H9 (cell line): ENCODE data around the gene CACNA2D3. TPM values are rescaled to one million over a fixed set of nuclear protein-coding genes. Genes with fewer than 3 reads are reported as not detected.

Experiments used
- DNase-seq: peaks from one replicate; pipeline ENCODE4 v3.0.0-alpha.2; 2017
- H2AFZ ChIP-seq: one replicate; pipeline ENCODE4 v1.6.1; 2013; ENCODE audit warnings: mild to moderate bottlenecking, low read length, control low read depth, moderate library complexity
- H2AK5ac ChIP-seq: 2 replicates; pipeline ENCODE4 v1.6.1; 2013; ENCODE audit warnings: low read length, control low read depth, mixed read lengths; ENCODE audit not compliant: insufficient read length
- H2BK120ac ChIP-seq: one replicate; pipeline ENCODE4 v1.6.1; 2013; ENCODE audit warnings: low read depth, mild to moderate bottlenecking, low read length, control low read depth, inconsistent platforms; ENCODE audit not compliant: poor library complexity, severe bottlenecking
- H2BK12ac ChIP-seq: 2 replicates; pipeline ENCODE4 v1.6.1; 2013; ENCODE audit warnings: low read length, control low read depth, mixed read lengths, low read depth; ENCODE audit not compliant: insufficient read length
- H2BK15ac ChIP-seq: 2 replicates; pipeline ENCODE4 v1.6.1; 2013; ENCODE audit warnings: low read depth, low read length, control low read depth
- H2BK20ac ChIP-seq: one replicate; pipeline ENCODE4 v1.6.1; 2013; ENCODE audit warnings: low read depth, mild to moderate bottlenecking, low read length, control low read depth, inconsistent platforms; ENCODE audit not compliant: poor library complexity, severe bottlenecking
- H2BK5ac ChIP-seq: 2 replicates; pipeline ENCODE4 v1.6.1; 2013; ENCODE audit warnings: low read length, control low read depth, mixed read lengths; ENCODE audit not compliant: insufficient read length
- H3K14ac ChIP-seq: 2 replicates; pipeline ENCODE4 v1.6.1; 2013; ENCODE audit warnings: low read length, control low read depth; ENCODE audit not compliant: insufficient read depth
- H3K18ac ChIP-seq: 2 replicates; pipeline ENCODE4 v1.6.1; 2013; ENCODE audit warnings: low read depth, mild to moderate bottlenecking, mixed read lengths, low read length, control low read depth; ENCODE audit not compliant: insufficient read length
- H3K23ac ChIP-seq: 2 replicates; pipeline ENCODE4 v1.6.1; 2013; ENCODE audit warnings: low read length, control low read depth, mixed read lengths, low read depth; ENCODE audit not compliant: insufficient read length
- H3K23me2 ChIP-seq: 2 replicates; pipeline ENCODE4 v1.6.1; 2013; ENCODE audit warnings: low read depth, mild to moderate bottlenecking, mixed read lengths, low read length, control low read depth; ENCODE audit not compliant: insufficient read length, poor library complexity, severe bottlenecking
- H3K27ac ChIP-seq: 2 replicates; pipeline ENCODE4 v1.5.1; 2013; ENCODE audit warnings: low read length, control low read depth, mixed read lengths, low read depth; ENCODE audit not compliant: insufficient read length
- H3K27me3 ChIP-seq: 2 replicates; pipeline ENCODE4 v1.6.1; 2013; ENCODE audit warnings: low read length, control low read depth, inconsistent platforms; ENCODE audit not compliant: insufficient read depth
- H3K4ac ChIP-seq: 2 replicates; pipeline ENCODE4 v1.6.1; 2013; ENCODE audit warnings: low read depth, mild to moderate bottlenecking, control low read depth, inconsistent platforms, low read length, moderate library complexity
- H3K4me1 ChIP-seq: 2 replicates; pipeline ENCODE4 v1.6.1; 2013; ENCODE audit warnings: low read length, control low read depth, inconsistent platforms; ENCODE audit not compliant: insufficient read depth
- H3K4me2 ChIP-seq: 2 replicates; pipeline ENCODE4 v1.6.1; 2013; ENCODE audit warnings: low read length, control low read depth, mixed read lengths; ENCODE audit not compliant: insufficient read length, insufficient read depth
- H3K56ac ChIP-seq: 2 replicates; pipeline ENCODE4 v1.6.1; 2013; ENCODE audit warnings: low read depth, mild to moderate bottlenecking, mixed read lengths, low read length, control low read depth; ENCODE audit not compliant: insufficient read length
- H3K79me1 ChIP-seq: 2 replicates; pipeline ENCODE4 v1.6.1; 2013; ENCODE audit warnings: low read depth, mild to moderate bottlenecking, moderate library complexity, low read length, control low read depth, inconsistent platforms; ENCODE audit not compliant: insufficient read depth, poor library complexity, severe bottlenecking
- H3K79me2 ChIP-seq: 2 replicates; pipeline ENCODE4 v1.6.1; 2013; ENCODE audit warnings: low read length, control low read depth, inconsistent platforms; ENCODE audit not compliant: insufficient read depth
- H3K9ac ChIP-seq: 2 replicates; pipeline ENCODE4 v1.6.1; 2013; ENCODE audit warnings: low read length, control low read depth, mixed read lengths; ENCODE audit not compliant: insufficient read length; ENCODE audit errors: extremely low read depth
- H3K9me3 ChIP-seq: one replicate; pipeline ENCODE4 v1.6.1; 2013; ENCODE audit warnings: low read depth, low read length, inconsistent platforms; ENCODE audit not compliant: control insufficient read depth
- H3T11ph ChIP-seq: one replicate; pipeline ENCODE4 v1.6.1; 2013; ENCODE audit warnings: mild to moderate bottlenecking, low read length, control low read depth, inconsistent platforms
- H4K20me1 ChIP-seq: one replicate; pipeline ENCODE4 v1.6.1; 2013; ENCODE audit not compliant: control insufficient read depth, insufficient read length, insufficient read depth
- H4K5ac ChIP-seq: 2 replicates; pipeline ENCODE4 v1.6.1; 2013; ENCODE audit warnings: low read depth, mild to moderate bottlenecking, mixed read lengths, low read length, control low read depth; ENCODE audit not compliant: insufficient read length
- H4K8ac ChIP-seq: replicated peaks from 2 replicates; pipeline ENCODE4 v1.6.1; 2013; ENCODE audit warnings: low read length, control low read depth, mixed read lengths, low read depth; ENCODE audit not compliant: insufficient read length
- H4K91ac ChIP-seq: 2 replicates; pipeline ENCODE4 v1.6.1; 2013; ENCODE audit warnings: low read depth, mild to moderate bottlenecking, moderate library complexity, mixed read lengths, low read length, control low read depth; ENCODE audit not compliant: insufficient read length
- H3K27ac Mint-ChIP-seq, 3 experiments: 2 replicates in 2 of 3; 3 replicates in 1 of 3; pipeline ENCODE4 v1.8.0; 2020 to 2021; ENCODE audit warnings: mixed read lengths in 3 of 3, mild to moderate bottlenecking in 1 of 3, moderate library complexity in 1 of 3
- H3K27me3 Mint-ChIP-seq: 2 replicates; pipeline ENCODE4 v1.8.0; 2021; ENCODE audit warnings: low read depth, mild to moderate bottlenecking, moderate library complexity, mixed read lengths
- H3K36me3 Mint-ChIP-seq, 3 experiments: 2 replicates in 2 of 3; 3 replicates in 1 of 3; pipeline ENCODE4 v1.8.0; 2020 to 2021; ENCODE audit warnings: low read depth in 3 of 3, mixed read lengths in 3 of 3; ENCODE audit not compliant: insufficient read depth in 1 of 3
- H3K4me1 Mint-ChIP-seq, 2 experiments: 2 replicates each; pipeline ENCODE4 v1.8.0; 2020; ENCODE audit warnings: mixed read lengths in 2 of 2
- H3K4me3 Mint-ChIP-seq, 2 experiments: 2 replicates in 1 of 2; 3 replicates in 1 of 2; pipeline ENCODE4 v1.8.0; 2020 to 2021; ENCODE audit warnings: mild to moderate bottlenecking in 2 of 2, mixed read lengths in 2 of 2, moderate library complexity in 1 of 2
- H3K9me3 Mint-ChIP-seq, 2 experiments: 2 replicates in 1 of 2; 3 replicates in 1 of 2; pipeline ENCODE4 v1.8.0; 2020; ENCODE audit warnings: mild to moderate bottlenecking in 2 of 2, mixed read lengths in 2 of 2, moderate library complexity in 1 of 2
- CTCF ChIP-seq: fragments of 200-600 bp; sonication (generic); conservative IDR thresholded peaks from 3 replicates; pipeline ENCODE4 v1.8.0; 2021; ENCODE audit warnings: antibody characterized with exemption, mild to moderate bottlenecking
- WGBS: extraction: QIAGEN DNeasy Blood & Tissue Kit; methylation state at CpG from one replicate; pipeline ENCODE4 v1.1.7; 2013; ENCODE audit warnings: missing lambda C conversion rate, low lambda C conversion rate, mixed read lengths; ENCODE audit not compliant: insufficient read length; ENCODE audit errors: extremely low coverage; 5-methylcytosine and 5-hydroxymethylcytosine counted together
- total RNA-seq: library from RNA; stranded (reverse); gene quantifications from 2 replicates; pipeline ENCODE4 v1.2.1, GENCODE V29; 2021

The CACNA2D3 gene
- total RNA-seq, 1 experiment from 2014 or later: 3.2 TPM

GRCh38 chr3:55061720-55062034, 939.3 kb downstream of the CACNA2D3 start:
- Histone ChIP-seq H3K27me3 (no peaks in the 10 kb centered on the region), H3K4me2 (no peak overlapping the region), H2AFZ (no peak overlapping the region), H2AK5ac (no peak overlapping the region), H3K79me1 (no peaks in the 10 kb centered on the region), H2BK120ac (no peak overlapping the region), H4K91ac (no peak overlapping the region), H3K9me3 (no peaks in the 10 kb centered on the region), H3K23ac (no peak overlapping the region), H3K56ac (no peak overlapping the region), H2BK20ac (no peak overlapping the region), H4K8ac (no peak overlapping the region), H2BK12ac (no peak overlapping the region), H3K23me2 (no peaks in the 10 kb centered on the region), H3K79me2 (no peaks in the 10 kb centered on the region), H2BK15ac (no peak overlapping the region), H4K20me1 (no peaks in the 10 kb centered on the region), H4K5ac (no peak overlapping the region), H3K18ac (no peak overlapping the region), H3T11ph (no peak overlapping the region), H2BK5ac (no peak overlapping the region), H3K14ac (no peak overlapping the region), H3K4me1 (peaks cover 3% of the 10 kb centered on the region; the same call in 1 of the 2 replicates), H3K27ac (no peak overlapping the region), H3K4ac (no peak overlapping the region), H3K9ac (no peak overlapping the region)
- Mint-ChIP-seq H3K9me3 (no peaks in the 10 kb centered on the region), H3K4me3 (no peak overlapping the region), H3K27me3 (peaks cover 6% of the 10 kb centered on the region), H3K27ac (no peak overlapping the region), H3K36me3 (0 out of 7 replicates have a peak, but pooled peaks cover 0 to 1% (median 0%) of the 10 kb centered on the region in 3 experiments), H3K4me1 (peaks cover 28 to 36% of the 10 kb centered on the region in 2 experiments)
- no CpG with 5 or more reads among the region's 2 CpGs for WGBS
- DNase-seq: no peak
- no peak for TF ChIP-seq CTCF
